ENCODE measurements around the gene UBAP2. TPM values are rescaled to one million over a fixed set of nuclear protein-coding genes. Genes with fewer than 3 reads are reported as not detected.

UBAP2 gene
- total and polyA plus RNA-seq, 2 donors (not counting 3 experiments of a cell fraction or from before 2014, with no cell fraction given) = 43.2 to 55.8 TPM

- no peaks in the 10 kb centered on the region for H3K36me3 ChIP-seq (ENCODE audit: control insufficient read depth in 2 of 2, extremely low read depth in 1 of 2, insufficient read depth in 2 of 2, low read length in 2 of 2)
- FAIRE-seq (no peak), DNase-seq (ENCODE audit: low read depth, low spot score) (no peak)
- peaks cover 88% of the 10 kb centered on the region for H3K79me2 ChIP-seq (ENCODE audit: control insufficient read depth, insufficient read depth, low read length)
- intact Hi-C loops (cut with micrococcal nuclease) = no loop called here
- ChIA-PET POLR2A (no interaction called here), CTCF (interaction anchor here (1.2 to 1.3 kb wide), 2 partner anchors 34 to 107 kb away, joined by 4 to 7 read pairs; no protein-coding TSS in a partner anchor)
- TF ChIP-seq MAX (IDR thresholded peaks at IDR 0.05; ENCODE audit: insufficient read depth, insufficient read length) = no peak
- TF ChIP-seq CTCF (IDR thresholded peaks at IDR 0.05; ENCODE audit: extremely low read depth in 1 of 2, insufficient read depth in 1 of 2, low read depth in 1 of 2, low read length in 2 of 2) = no peak
- no peak for TF ChIP-seq GATA2 (IDR thresholded peaks at IDR 0.05; ENCODE audit: insufficient read depth, insufficient read length, low read depth, low read length)
- no peak for TF ChIP-seq FOS (IDR thresholded peaks at IDR 0.05; ENCODE audit: borderline replicate concordance, insufficient read depth, low read length)
- TF ChIP-seq POLR2A (IDR thresholded peaks at IDR 0.05; ENCODE audit: low read depth, low read length) = no peak
- no peak for TF ChIP-seq MYC (IDR thresholded peaks at IDR 0.05; ENCODE audit: low read depth, low read length)
- TF ChIP-seq JUN (IDR thresholded peaks at IDR 0.05; ENCODE audit: borderline replicate concordance, insufficient read depth, insufficient read length, low read depth) = no peak
- no peak for TF ChIP-seq EZH2 (IDR thresholded peaks at IDR 0.05; ENCODE audit: borderline replicate concordance, low read depth, low read length, severe bottlenecking)
- TF ChIP-seq POLR2AphosphoS5 (IDR thresholded peaks at IDR 0.05; ENCODE audit: insufficient read depth, low read depth, low read length) = no peak
- peaks cover 17% of the 10 kb centered on the region for H3K4me1 ChIP-seq (ENCODE audit: control insufficient read depth, extremely low read depth, insufficient read depth, low read length)
- no TSS peak for BruUV-seq (replicated peaks)
- H3K4me3 ChIP-seq (replicated peaks in 1 of 3; ENCODE audit: insufficient read depth in 1 of 3, low read depth in 1 of 3, low read length in 3 of 3) = no peak overlapping the region
- H4K20me1 ChIP-seq (replicated peaks; ENCODE audit: control insufficient read depth, extremely low read depth, insufficient read depth, low read length) = peaks cover 11% of the 10 kb centered on the region
- peak overlapping the region; percentile 9 for H3K4me2 ChIP-seq (ENCODE audit: insufficient read depth, low read length)
- H2AFZ ChIP-seq (ENCODE audit: low read depth, low read length) = no peak overlapping the region
- H3K27ac ChIP-seq (ENCODE audit: insufficient read depth, low read depth, low read length) = no peak overlapping the region
- H3K9me3 ChIP-seq (replicated peaks; ENCODE audit: control insufficient read depth, insufficient read depth, low read length) = no peaks in the 10 kb centered on the region
- H3K27me3 ChIP-seq (ENCODE audit: control insufficient read depth in 2 of 2, insufficient read depth in 2 of 2, low read length in 2 of 2) = no peaks in the 10 kb centered on the region
- no peaks in the 10 kb centered on the region for H3K9me1 ChIP-seq (replicated peaks; ENCODE audit: control insufficient read depth, extremely low read depth, insufficient read depth, low read length)
- no peak overlapping the region for H3K9ac ChIP-seq (replicated peaks; ENCODE audit: extremely low read depth, insufficient read depth, low read length)
- dilution Hi-C loops (cut with MboI; ENCODE audit: extremely low pct_ligation_motif_present, low sequenced_read_pairs) = no loop called here
These were observed 162.7 kb downstream of the UBAP2 start for GRCh38 chr9:33885948-33886347.

All from endothelial cell of umbilical vein (primary cell).